ENCODE data around the gene IVNS1ABP.

The IVNS1ABP gene

DNA sequence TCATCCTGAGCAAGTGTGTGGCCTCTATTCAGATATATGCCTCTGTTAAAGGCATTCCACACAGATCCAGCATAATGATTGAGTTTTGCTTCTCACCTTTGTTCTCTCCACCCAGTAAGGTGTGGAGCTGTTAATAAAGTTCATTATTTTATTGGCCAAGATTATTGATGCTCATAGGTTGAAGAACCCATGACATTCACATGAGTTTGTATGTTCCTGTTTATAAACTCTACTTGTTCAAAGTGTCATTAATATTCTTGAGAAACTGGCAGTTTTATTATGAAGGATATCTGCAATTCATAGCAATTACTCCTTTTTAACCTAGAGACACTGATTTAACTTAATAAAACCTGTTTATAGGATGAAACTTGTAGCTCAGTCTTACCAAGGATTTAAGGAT, 22.0 kb downstream of the IVNS1ABP start:
- H3K27ac ChIP-seq: no peak overlapping the region
- TF ChIP-seq, protein P1, sequence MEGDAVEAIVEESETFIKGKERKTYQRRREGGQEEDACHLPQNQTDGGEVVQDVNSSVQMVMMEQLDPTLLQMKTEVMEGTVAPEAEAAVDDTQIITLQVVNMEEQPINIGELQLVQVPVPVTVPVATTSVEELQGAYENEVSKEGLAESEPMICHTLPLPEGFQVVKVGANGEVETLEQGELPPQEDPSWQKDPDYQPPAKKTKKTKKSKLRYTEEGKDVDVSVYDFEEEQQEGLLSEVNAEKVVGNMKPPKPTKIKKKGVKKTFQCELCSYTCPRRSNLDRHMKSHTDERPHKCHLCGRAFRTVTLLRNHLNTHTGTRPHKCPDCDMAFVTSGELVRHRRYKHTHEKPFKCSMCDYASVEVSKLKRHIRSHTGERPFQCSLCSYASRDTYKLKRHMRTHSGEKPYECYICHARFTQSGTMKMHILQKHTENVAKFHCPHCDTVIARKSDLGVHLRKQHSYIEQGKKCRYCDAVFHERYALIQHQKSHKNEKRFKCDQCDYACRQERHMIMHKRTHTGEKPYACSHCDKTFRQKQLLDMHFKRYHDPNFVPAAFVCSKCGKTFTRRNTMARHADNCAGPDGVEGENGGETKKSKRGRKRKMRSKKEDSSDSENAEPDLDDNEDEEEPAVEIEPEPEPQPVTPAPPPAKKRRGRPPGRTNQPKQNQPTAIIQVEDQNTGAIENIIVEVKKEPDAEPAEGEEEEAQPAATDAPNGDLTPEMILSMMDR (IDR thresholded peaks at IDR 0.05): no peak
- DNase-seq (ENCODE audit: low spot score): no peak

DNA sequence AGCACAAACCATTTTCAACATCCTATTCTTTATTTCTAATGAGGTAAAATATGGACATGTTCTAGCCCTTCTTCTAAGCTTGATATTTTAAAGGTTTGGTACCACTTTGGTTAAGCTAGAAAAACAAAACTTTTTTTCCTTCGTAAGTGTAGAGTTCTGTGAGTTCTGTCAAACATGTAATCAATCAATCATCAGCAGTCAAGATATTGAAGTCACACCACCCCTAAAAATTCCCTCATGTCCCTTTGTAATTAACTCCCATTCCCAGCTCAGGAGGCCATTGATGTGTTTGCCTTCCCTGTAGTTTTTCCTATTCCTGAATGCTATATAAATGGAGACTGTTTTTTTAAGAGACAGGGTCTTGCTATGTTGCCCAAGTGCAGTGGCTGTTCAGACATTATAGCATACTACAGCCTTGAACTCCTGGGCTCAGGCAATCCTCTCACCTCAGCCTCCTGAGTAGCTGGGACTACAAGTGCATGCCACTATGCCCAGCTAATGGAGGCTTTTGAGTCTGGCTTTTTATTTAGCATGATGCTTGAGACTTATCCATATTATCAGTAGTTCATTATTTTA, 23.0 kb downstream of the IVNS1ABP start:
- Histone ChIP-seq H3K4me3 (no peak overlapping the region), H3K27ac (no peak overlapping the region)
- TF ChIP-seq, protein P1 (IDR thresholded peaks at IDR 0.05): no peak
- no peak for DNase-seq (ENCODE audit: low spot score)

More for the DNA sequence above, 22.0 kb downstream of the IVNS1ABP start:
- H3K4me3 ChIP-seq: no peak overlapping the region

DNA sequence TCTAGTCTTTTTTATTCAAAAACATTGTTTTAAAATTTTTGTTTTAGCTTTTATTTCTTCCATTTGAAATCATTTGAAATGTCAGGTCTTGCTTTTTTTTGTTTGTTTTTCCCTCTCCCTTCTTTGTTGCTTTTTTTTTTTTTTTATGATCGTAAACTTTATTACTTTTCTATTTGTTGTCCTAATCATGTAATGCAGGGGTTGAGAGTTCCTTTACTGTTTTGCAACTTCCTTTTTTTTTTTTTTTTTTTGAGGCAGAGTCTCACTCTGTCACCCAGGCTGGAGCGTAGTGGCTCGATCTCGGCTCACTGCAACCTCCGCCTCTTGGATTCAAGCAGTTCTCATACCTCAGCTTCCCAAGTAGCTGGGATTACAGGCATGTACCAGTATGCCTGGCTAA, 24.8 kb downstream of the IVNS1ABP start:
- no peak for DNase-seq (ENCODE audit: low spot score)
- Histone ChIP-seq H3K27ac (no peak overlapping the region), H3K4me3 (no peak overlapping the region)
- TF ChIP-seq, protein P1 (IDR thresholded peaks at IDR 0.05): no peak

DNA sequence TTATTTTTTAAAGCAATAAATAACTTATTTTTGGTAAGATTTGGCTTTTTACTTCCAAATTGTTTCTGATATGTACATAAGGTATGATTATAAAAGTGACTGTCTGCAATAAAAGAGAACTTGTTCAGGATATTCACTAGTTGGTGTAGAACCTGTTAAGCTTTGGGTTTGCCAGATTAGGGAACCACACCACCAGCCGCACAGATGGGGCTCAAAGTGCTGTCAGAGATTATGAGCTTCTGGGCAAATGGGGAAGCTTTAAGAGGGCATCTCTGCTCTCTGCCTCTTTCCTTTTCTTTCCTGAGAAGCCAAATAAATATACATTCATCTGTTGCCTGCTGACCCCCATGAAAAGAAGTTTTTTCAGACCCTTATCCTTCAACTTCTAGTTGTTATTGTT, 25.4 kb downstream of the IVNS1ABP start:
- Histone ChIP-seq H3K27ac (no peak overlapping the region), H3K4me3 (no peak overlapping the region)
- no peak for DNase-seq (ENCODE audit: low spot score)
- TF ChIP-seq, protein P1 (IDR thresholded peaks at IDR 0.05): no peak

DNA sequence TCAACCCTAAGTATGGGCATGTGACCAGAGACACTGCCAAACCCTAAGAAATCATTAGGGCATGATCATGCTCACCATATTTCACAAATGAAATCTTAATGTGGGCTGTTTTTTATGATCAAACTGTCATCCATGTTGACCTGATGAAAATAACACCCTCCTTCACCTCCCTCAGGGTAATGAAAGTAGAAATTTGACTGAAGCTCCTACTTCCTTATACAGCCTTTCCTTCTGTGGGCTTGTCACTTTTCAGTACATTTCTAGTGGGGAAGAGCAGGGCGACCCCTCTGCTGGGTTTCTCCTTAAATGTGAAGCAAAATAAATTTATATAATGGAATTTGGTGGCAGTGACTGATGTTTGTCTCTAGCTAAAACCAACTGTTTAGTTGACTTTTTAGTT, 25.9 kb downstream of the IVNS1ABP start:
- no peak for DNase-seq (ENCODE audit: low spot score)
- Histone ChIP-seq H3K27ac (no peak overlapping the region), H3K4me3 (no peak overlapping the region)
- TF ChIP-seq, protein P1 (IDR thresholded peaks at IDR 0.05): no peak

DNA sequence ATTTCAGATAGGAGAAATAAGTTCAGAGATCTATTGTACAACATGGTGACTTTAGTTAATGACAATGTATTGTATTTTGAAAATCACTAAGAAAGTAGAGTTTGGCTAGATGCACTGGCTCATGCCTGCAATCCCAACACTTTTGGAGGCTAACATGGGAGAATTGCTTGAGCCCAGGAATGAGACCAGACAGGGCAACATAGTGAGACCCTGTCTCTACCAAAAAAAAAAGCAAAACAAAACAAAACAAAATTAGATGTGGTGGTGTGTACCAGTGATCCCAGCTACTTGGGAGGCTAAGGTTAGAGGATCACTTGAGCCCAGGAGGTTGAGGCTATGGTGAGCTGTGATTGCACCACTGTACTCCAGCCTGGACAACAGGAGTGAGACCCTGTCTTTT, 27.2 kb downstream of the IVNS1ABP start:
- no peak for DNase-seq (ENCODE audit: low spot score)
- no peak overlapping the region for H3K27ac ChIP-seq
- no peak overlapping the region for H3K4me3 ChIP-seq
- TF ChIP-seq, protein P1 (IDR thresholded peaks at IDR 0.05): no peak

DNA sequence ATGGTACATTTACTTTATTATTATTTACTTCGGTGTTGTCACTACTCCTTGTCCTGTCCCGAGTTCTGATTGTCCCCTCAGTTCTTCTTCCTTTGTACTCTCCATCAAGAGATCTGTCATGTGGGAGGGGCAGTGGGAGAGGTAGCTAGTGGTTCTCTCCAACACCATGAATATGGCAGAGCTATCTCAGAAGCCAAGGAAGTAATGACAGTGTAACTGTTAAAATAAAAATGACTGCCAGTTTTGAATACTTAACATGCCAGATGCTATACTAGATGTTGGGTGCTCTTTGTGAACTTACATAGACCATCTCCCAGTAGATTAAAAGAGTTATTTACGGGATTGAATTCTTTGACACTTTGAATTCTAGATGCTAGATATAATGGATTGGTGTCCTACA, 28.6 kb downstream of the IVNS1ABP start:
- Histone ChIP-seq H3K27ac (no peak overlapping the region), H3K4me3 (no peak overlapping the region)
- DNase-seq (ENCODE audit: low spot score): no peak
- TF ChIP-seq, protein P1 (IDR thresholded peaks at IDR 0.05): no peak
